KMS-11 (cell line): ENCODE measurements around the gene PKP3.

Experiments used
- H2AFZ ChIP-seq: fragments of 200-600 bp; sonication (generic); 2 replicates; pipeline ENCODE4 v1.6.1; 2016; ENCODE audit warnings: antibody characterized with exemption, mixed run types, low read depth
- H3K27ac ChIP-seq: fragments of 200-600 bp; sonication (generic); 2 replicates; pipeline ENCODE4 v1.6.1; 2016; ENCODE audit warnings: mild to moderate bottlenecking, mixed run types
- H3K27me3 ChIP-seq: fragments of 200-600 bp; sonication (generic); 2 replicates; pipeline ENCODE4 v1.6.1; 2017; ENCODE audit warnings: mild to moderate bottlenecking, low read depth, mixed run types, moderate library complexity; ENCODE audit not compliant: insufficient read depth
- H3K36me3 ChIP-seq: fragments of 200-600 bp; sonication (generic); 2 replicates; pipeline ENCODE4 v1.6.1; 2017; ENCODE audit warnings: mild to moderate bottlenecking, mixed run types; ENCODE audit not compliant: insufficient read depth
- H3K4me1 ChIP-seq: fragments of 200-600 bp; sonication (generic); 2 replicates; pipeline ENCODE4 v1.6.1; 2016; ENCODE audit warnings: mild to moderate bottlenecking, low read depth, mixed run types; ENCODE audit not compliant: poor library complexity, severe bottlenecking
- H3K4me2 ChIP-seq: fragments of 200-600 bp; sonication (generic); 2 replicates; pipeline ENCODE4 v1.7.0; 2016; ENCODE audit warnings: mild to moderate bottlenecking, mixed run types
- H3K4me3 ChIP-seq: fragments of 200-600 bp; sonication (generic); IDR thresholded peaks from 2 replicates; pipeline ENCODE4 v1.6.1; 2017; ENCODE audit warnings: low read depth, low read length, mixed read lengths; ENCODE audit not compliant: insufficient read depth
- H3K79me2 ChIP-seq: fragments of 200-600 bp; sonication (generic); 2 replicates; pipeline ENCODE4 v1.6.1; 2016; ENCODE audit warnings: low read depth, mixed run types; ENCODE audit not compliant: insufficient read depth
- H3K9ac ChIP-seq: fragments of 200-600 bp; sonication (generic); 2 replicates; pipeline ENCODE4 v1.6.1; 2016; ENCODE audit warnings: mild to moderate bottlenecking, mixed run types
- H4K20me1 ChIP-seq: fragments of 200-600 bp; sonication (generic); 2 replicates; pipeline ENCODE4 v1.6.1; 2016; ENCODE audit warnings: mild to moderate bottlenecking, mixed run types; ENCODE audit not compliant: insufficient read depth
- TF ChIP-seq, protein P1 (sequence below): fragments of 200-600 bp; sonication (generic); conservative IDR thresholded peaks from 2 replicates; pipeline ENCODE4 v1.6.1; 2017; ENCODE audit warnings: low read depth, mild to moderate bottlenecking, antibody characterized with exemption, low read length, moderate library complexity, mixed read lengths

Gene PKP3

DNA sequence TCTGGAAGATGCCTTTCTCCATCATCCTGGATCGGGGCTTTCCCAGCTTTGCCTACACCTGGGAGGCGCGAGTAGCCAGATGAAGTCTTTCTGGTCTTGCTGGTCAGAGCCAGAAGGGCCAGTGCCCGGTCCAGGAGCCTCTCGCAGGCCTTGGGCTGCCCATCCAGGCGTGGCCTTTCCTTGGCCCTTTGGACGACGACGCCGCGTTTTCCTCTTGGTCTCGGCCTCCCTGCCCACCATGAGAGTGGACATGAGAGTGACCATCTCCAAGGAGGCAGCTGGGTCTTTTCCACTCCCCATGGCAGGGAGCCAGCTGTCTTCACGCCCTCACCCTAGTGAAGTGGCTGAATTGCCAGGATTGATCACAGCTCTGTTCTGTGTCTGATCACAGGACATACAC, 59.6 kb downstream of the PKP3 start:
- Histone ChIP-seq H3K4me2 (no peak overlapping the region), H4K20me1 (no peaks in the 10 kb centered on the region), H3K79me2 (no peaks in the 10 kb centered on the region), H3K36me3 (no peaks in the 10 kb centered on the region), H3K4me1 (peaks cover 18% of the 10 kb centered on the region), H3K27me3 (no peaks in the 10 kb centered on the region), H3K4me3 (no peak overlapping the region), H3K27ac (no peak overlapping the region), H3K9ac (no peak overlapping the region), H2AFZ (no peak overlapping the region)
- TF ChIP-seq, protein P1, sequence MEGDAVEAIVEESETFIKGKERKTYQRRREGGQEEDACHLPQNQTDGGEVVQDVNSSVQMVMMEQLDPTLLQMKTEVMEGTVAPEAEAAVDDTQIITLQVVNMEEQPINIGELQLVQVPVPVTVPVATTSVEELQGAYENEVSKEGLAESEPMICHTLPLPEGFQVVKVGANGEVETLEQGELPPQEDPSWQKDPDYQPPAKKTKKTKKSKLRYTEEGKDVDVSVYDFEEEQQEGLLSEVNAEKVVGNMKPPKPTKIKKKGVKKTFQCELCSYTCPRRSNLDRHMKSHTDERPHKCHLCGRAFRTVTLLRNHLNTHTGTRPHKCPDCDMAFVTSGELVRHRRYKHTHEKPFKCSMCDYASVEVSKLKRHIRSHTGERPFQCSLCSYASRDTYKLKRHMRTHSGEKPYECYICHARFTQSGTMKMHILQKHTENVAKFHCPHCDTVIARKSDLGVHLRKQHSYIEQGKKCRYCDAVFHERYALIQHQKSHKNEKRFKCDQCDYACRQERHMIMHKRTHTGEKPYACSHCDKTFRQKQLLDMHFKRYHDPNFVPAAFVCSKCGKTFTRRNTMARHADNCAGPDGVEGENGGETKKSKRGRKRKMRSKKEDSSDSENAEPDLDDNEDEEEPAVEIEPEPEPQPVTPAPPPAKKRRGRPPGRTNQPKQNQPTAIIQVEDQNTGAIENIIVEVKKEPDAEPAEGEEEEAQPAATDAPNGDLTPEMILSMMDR: no peak

- H3K4me1 ChIP-seq: peaks cover 13% of the 10 kb centered on the region
- H3K36me3 ChIP-seq: no peaks in the 10 kb centered on the region
- no peaks in the 10 kb centered on the region for H3K79me2 ChIP-seq
- no peak overlapping the region for H2AFZ ChIP-seq
- no peak overlapping the region for H3K4me2 ChIP-seq
- no peak overlapping the region for H3K4me3 ChIP-seq
- H3K9ac ChIP-seq: no peak overlapping the region
- TF ChIP-seq, protein P1: no peak
- H3K27me3 ChIP-seq: no peaks in the 10 kb centered on the region
- no peak overlapping the region for H3K27ac ChIP-seq
- no peaks in the 10 kb centered on the region for H4K20me1 ChIP-seq
Observed at GRCh38 chr11:454043-454442, 60.0 kb downstream of the PKP3 start.
